Right atrium auricular region (tissue), 2 donors: ENCODE data around the gene CUBN. TPM values are rescaled to one million over a fixed set of nuclear protein-coding genes. Genes with fewer than 3 reads are reported as not detected.
A peak's percentile ranks its signal among the peaks of the same experiment; 100 is the strongest.

Source experiments
- DNase-seq: peaks from one replicate; pipeline ENCODE4 v3.0.0-alpha.2; 2019; ENCODE audit warnings: low spot score
- H3K27ac ChIP-seq, 2 donors: fragments of 200-600 bp; sonication (generic); 1 replicate in 1 of 2; 2 replicates in 1 of 2; pipeline ENCODE4 v1.5.1; 2016 to 2019
- H3K27me3 ChIP-seq, 2 donors: fragments of 200-600 bp; sonication (generic); one replicate each; pipeline versions ENCODE4 v1.5.1 to v1.6.0; 2017 to 2019
- H3K36me3 ChIP-seq: fragments of 200-600 bp; sonication (generic); one replicate; pipeline ENCODE4 v1.5.1; 2016
- H3K4me1 ChIP-seq, 2 donors: fragments of 200-600 bp; sonication (generic); one replicate each; pipeline versions ENCODE4 v1.5.1 to v1.6.0; 2017 to 2019
- H3K4me3 ChIP-seq, 2 donors: fragments of 200-600 bp; sonication (generic); 1 replicate in 1 of 2; 2 replicates in 1 of 2; pipeline ENCODE4 v1.5.1; 2017 to 2019; ENCODE audit warnings: mild to moderate bottlenecking in 1 of 2, moderate library complexity in 1 of 2
- H3K9me3 ChIP-seq, 2 donors: fragments of 200-600 bp; sonication (generic); one replicate each; pipeline ENCODE4 v1.5.1; 2019
- CTCF ChIP-seq, 2 donors: fragments of 200-600 bp; sonication (generic); IDR thresholded peaks; one replicate each; pipeline ENCODE4 v1.5.1; 2019; ENCODE audit warnings: antibody characterized with exemption in 2 of 2
- total RNA-seq, 2 donors: library from RNA; depleted of rRNA; stranded (reverse); fragments of >200 nt; gene quantifications; one replicate each; pipeline ENCODE4 v1.1.0, GENCODE V29; 2016

Gene CUBN
- total RNA-seq, 2 donors from 2014 or later, result 0.15 to 0.94 TPM

DNA sequence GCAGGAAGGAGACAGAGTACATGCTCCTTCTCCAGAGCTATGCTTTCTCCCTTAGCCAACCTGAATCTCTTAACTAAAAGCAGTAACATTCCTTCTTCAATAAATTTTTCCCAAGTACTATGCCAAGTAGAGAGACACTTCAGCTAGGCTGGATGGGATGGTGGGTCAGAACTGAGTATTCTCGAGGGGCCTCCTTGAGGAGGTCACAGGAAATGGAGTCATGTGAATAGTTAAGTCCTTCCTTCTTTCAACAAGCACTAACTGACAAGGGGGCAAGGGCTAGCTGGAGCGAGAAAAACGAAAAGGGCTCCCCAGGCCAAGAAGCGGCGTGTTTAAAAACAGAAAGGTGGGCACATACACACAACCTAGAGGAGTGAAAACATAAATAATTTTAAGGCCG is 317.8 kb downstream of the CUBN start:
- H3K27me3 ChIP-seq, result no peaks in the 10 kb centered on the region
- peaks cover 0 to 33% of the 10 kb centered on the region in 2 donors for H3K4me1 ChIP-seq
- DNase-seq, result no peak
- no peak overlapping the region for H3K27ac ChIP-seq
- TF ChIP-seq CTCF (IDR thresholded peaks at IDR 0.05), result no peak
- no peak overlapping the region for H3K4me3 ChIP-seq
- no peaks in the 10 kb centered on the region for H3K36me3 ChIP-seq
- no peaks in the 10 kb centered on the region for H3K9me3 ChIP-seq

GRCh38 chr10:16811292-16811691 is 318.3 kb downstream of the CUBN start:
- Histone ChIP-seq H3K27me3 (no peaks in the 10 kb centered on the region), H3K4me1 (peaks cover 0 to 28% of the 10 kb centered on the region in 2 donors), H3K36me3 (no peaks in the 10 kb centered on the region), H3K4me3 (no peak overlapping the region), H3K27ac (no peak overlapping the region), H3K9me3 (no peaks in the 10 kb centered on the region)
- TF ChIP-seq CTCF (IDR thresholded peaks at IDR 0.05), result no peak
- no peak for DNase-seq

DNA sequence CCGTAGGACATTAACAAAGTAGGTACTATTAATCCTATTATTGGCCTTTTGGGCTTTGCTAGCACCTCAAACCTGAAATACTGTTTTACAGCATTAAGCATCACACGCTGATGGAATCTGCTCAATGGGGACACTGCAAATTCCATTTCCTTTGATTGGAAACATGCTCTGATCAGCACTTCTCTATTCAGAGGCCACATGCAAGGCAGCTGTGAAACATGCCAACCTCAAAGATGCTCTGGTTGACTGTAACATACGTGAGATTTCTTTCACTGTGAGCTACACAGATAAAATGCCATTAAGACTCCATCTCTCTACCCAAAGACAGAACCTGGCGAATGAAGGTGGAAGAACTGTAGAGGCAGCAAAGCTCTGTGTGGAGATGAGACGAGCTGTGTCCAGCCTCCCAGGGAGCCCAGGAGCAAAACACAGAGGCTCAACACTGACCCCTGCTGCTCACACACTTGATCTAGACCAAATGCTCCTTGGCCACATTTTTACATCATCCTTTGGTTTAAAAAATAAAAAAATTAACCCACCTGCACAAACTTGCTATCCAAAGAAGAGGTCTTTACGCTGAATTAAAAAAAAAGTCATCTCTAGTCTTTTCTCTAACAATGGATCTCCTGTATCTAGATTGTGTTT is 320.4 kb downstream of the CUBN start:
- no peaks in the 10 kb centered on the region for H3K36me3 ChIP-seq
- peak; percentile 35 to 62 for TF ChIP-seq CTCF (IDR thresholded peaks at IDR 0.05)
- peaks cover 0 to 15% of the 10 kb centered on the region in 2 donors for H3K4me1 ChIP-seq
- H3K27ac ChIP-seq, result no peak overlapping the region
- H3K9me3 ChIP-seq, result no peaks in the 10 kb centered on the region
- no peak for DNase-seq
- no peaks in the 10 kb centered on the region for H3K27me3 ChIP-seq
- H3K4me3 ChIP-seq, result no peak overlapping the region

DNA sequence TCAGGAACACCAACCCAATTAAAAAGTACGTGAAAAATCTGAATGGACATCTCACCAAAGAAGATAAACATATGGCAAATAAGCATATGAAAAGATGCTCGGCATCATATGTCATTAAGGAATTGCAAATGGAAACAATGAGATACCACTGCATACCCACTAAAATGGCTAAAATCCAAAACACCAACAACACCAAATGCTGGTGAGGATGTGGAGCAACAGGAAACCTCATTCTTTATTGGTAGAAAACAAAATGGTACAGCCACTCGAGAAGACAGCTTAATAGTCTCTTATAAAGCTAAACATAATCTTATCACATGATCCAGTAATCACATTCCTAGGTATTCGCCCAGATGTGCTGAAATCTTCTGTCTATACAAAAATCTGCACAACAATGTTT is 325.5 kb downstream of the CUBN start:
- TF ChIP-seq CTCF (IDR thresholded peaks at IDR 0.05), result no peak
- no peaks in the 10 kb centered on the region for H3K36me3 ChIP-seq
- H3K27ac ChIP-seq, result no peak overlapping the region
- no peaks in the 10 kb centered on the region for H3K9me3 ChIP-seq
- no peak overlapping the region for H3K4me3 ChIP-seq
- H3K27me3 ChIP-seq, result no peaks in the 10 kb centered on the region
- no peak for DNase-seq
- peaks cover 0 to 22% of the 10 kb centered on the region in 2 donors for H3K4me1 ChIP-seq

DNA sequence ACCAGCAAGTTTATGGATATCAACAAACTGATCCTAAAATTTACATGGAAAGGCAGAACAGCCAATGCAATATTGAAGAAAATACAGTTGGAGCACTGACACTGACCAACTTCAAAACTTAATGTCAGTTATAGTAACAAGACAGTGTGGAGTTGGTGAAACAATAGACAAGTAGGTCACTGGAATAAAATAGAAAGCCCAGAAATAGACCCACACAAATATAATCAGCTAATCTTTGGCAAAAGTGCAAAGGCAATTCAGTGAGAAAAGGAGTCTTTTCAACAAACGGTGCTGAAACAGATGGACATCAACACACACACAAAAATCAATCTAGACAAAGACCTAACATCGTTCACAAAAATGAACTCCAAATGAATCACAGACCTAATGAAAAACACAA is 326.1 kb downstream of the CUBN start:
- H3K27ac ChIP-seq, result no peak overlapping the region
- no peak overlapping the region for H3K4me3 ChIP-seq
- no peaks in the 10 kb centered on the region for H3K27me3 ChIP-seq
- no peaks in the 10 kb centered on the region for H3K36me3 ChIP-seq
- H3K9me3 ChIP-seq, result no peaks in the 10 kb centered on the region
- DNase-seq, result no peak
- H3K4me1 ChIP-seq, result peaks cover 0 to 22% of the 10 kb centered on the region in 2 donors
- TF ChIP-seq CTCF (IDR thresholded peaks at IDR 0.05), result no peak

DNA sequence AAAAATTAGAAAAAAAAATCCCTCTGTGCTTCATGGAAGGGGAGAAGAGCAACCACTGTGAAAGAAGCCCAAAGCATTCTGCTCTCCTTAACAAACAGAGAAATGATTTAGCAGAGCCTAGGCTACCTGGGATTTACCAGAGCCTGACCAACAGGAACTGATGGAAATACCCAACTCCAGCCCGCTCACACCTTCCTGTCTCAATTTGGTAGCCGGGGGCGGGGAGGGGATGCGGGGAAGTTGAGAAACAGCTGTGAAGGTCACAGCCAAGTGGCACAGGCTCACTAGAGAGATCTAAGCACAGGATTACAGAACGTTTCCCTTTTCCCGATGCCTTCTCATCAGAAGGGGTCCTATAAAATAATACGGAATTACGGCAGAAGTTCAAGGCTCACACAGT is 330.0 kb downstream of the CUBN start:
- H3K4me1 ChIP-seq, result peaks cover 0 to 22% of the 10 kb centered on the region in 2 donors
- no peak for TF ChIP-seq CTCF (IDR thresholded peaks at IDR 0.05)
- no peak overlapping the region for H3K27ac ChIP-seq
- H3K9me3 ChIP-seq, result no peaks in the 10 kb centered on the region
- no peak overlapping the region for H3K4me3 ChIP-seq
- DNase-seq, result no peak
- H3K27me3 ChIP-seq, result no peaks in the 10 kb centered on the region
- H3K36me3 ChIP-seq, result no peaks in the 10 kb centered on the region
